HG03442 (cell line): ENCODE data around the gene AUP1.
A peak's percentile ranks its signal among the peaks of the same experiment; 100 is the strongest.

Source experiments
- ATAC-seq: cut with Tn5 transposase; IDR thresholded peaks from one replicate; pipeline ENCODE4 v1.9.1; 2021; ENCODE audit warnings: mild to moderate bottlenecking, moderate library complexity; ENCODE audit not compliant: unreplicated experiment

Gene AUP1

GRCh38 chr2:74556831-74557370 lies 27.4 kb upstream of the AUP1 start:
- ATAC-seq: no peak

- ATAC-seq: no peak
Measured at GRCh38 chr2:74556159-74556558, 26.7 kb upstream of the AUP1 start.

- ATAC-seq: no peak
Measured at GRCh38 chr2:74555610-74556103, 26.2 kb upstream of the AUP1 start.

- no peak for ATAC-seq
Measured at GRCh38 chr2:74554820-74555531, 25.5 kb upstream of the AUP1 start.

- ATAC-seq: peak; percentile 41
Measured at GRCh38 chr2:74553892-74554819, 24.6 kb upstream of the AUP1 start, which contains the start of the genes DOK1 and LOXL3. Gene DOK1 (plus strand): TSS chr2:74554720. CDS start chr2:74554755, 35 bp downstream. Gene LOXL3 (minus strand): TSS chr2:74553942. CDS start chr2:74552634, 1,308 bp downstream.

GRCh38 chr2:74552914-74553811 lies 23.7 kb upstream of the AUP1 start:
- peak; percentile 22 for ATAC-seq

GRCh38 chr2:74551942-74552913 lies 22.7 kb upstream of the AUP1 start:
- peak; percentile 17 for ATAC-seq

GRCh38 chr2:74551530-74551929 lies 22.0 kb upstream of the AUP1 start:
- no peak for ATAC-seq

GRCh38 chr2:74550231-74550630 lies 20.7 kb upstream of the AUP1 start:
- ATAC-seq: no peak

- no peak for ATAC-seq
Measured at GRCh38 chr2:74548900-74549826, 19.7 kb upstream of the AUP1 start.

GRCh38 chr2:74548285-74548899 lies 18.9 kb upstream of the AUP1 start:
- ATAC-seq: no peak

GRCh38 chr2:74546004-74546403 lies 16.5 kb upstream of the AUP1 start:
- no peak for ATAC-seq

GRCh38 chr2:74544634-74545033 lies 15.1 kb upstream of the AUP1 start:
- no peak for ATAC-seq

GRCh38 chr2:74542978-74543377 lies 13.5 kb upstream of the AUP1 start:
- ATAC-seq: no peak

- no peak for ATAC-seq
Measured at GRCh38 chr2:74540291-74540690, 10.8 kb upstream of the AUP1 start.

GRCh38 chr2:74538881-74539339 lies 9.4 kb upstream of the AUP1 start:
- no peak for ATAC-seq

- no peak for ATAC-seq
Measured at GRCh38 chr2:74537140-74537539, 7.6 kb upstream of the AUP1 start.
